ENCODE results near the gene PRDM5. TPM values are rescaled to one million over a fixed set of nuclear protein-coding genes. Genes with fewer than 3 reads are reported as not detected.
A peak's percentile ranks its signal among the peaks of the same experiment; 100 is the strongest.

PRDM5 gene
- total RNA-seq, 1 experiment from 2014 or later, result 8.3 TPM

DNA sequence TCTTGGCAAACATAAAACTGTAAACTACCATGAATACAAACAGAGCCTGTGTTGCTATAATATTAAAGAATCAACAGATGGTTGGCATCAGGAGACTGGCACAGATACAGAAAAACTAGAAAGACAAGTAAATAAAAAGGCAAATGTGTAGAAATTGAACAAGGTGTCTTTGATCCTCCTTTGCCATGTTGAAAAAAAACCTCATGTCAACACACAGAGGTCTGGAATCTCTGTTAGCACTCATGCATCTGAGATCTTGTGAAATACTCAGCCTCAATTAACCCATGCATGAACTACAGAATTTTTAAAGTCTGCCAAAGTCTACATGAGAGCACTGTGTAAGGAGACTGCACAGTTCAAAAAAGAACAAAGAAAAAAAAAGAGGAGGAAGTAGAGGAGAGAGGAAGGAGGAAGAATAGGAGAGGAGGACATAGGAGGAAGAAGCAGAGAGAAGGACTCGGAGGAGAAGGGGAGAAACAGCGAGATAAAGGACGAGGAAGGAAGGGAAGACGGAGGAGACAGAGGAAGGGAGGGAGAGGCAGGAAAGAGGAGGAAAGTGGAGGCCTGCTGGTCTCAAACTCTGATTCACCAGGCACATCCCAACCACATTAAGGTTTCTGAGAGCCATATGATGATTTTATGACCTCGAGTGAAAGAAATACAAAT lies 52.8 kb downstream of the PRDM5 start:
- Mint-ChIP-seq H3K36me3 (ENCODE audit: insufficient read depth, unreplicated experiment) (no peaks in the 10 kb centered on the region), H3K9me3 (ENCODE audit: low read depth, unreplicated experiment) (no peaks in the 10 kb centered on the region), H3K27me3 (ENCODE audit: unreplicated experiment) (no peaks in the 10 kb centered on the region), H3K4me3 (ENCODE audit: low read depth, unreplicated experiment) (no peak overlapping the region), H3K4me1 (ENCODE audit: low read depth, unreplicated experiment) (peaks cover 10% of the 10 kb centered on the region), H3K27ac (ENCODE audit: unreplicated experiment) (peak overlapping the region; percentile 2)
- intact Hi-C loops (cut with micrococcal nuclease; ENCODE audit: unreplicated experiment), result no loop called here
- TF ChIP-seq, protein P1, sequence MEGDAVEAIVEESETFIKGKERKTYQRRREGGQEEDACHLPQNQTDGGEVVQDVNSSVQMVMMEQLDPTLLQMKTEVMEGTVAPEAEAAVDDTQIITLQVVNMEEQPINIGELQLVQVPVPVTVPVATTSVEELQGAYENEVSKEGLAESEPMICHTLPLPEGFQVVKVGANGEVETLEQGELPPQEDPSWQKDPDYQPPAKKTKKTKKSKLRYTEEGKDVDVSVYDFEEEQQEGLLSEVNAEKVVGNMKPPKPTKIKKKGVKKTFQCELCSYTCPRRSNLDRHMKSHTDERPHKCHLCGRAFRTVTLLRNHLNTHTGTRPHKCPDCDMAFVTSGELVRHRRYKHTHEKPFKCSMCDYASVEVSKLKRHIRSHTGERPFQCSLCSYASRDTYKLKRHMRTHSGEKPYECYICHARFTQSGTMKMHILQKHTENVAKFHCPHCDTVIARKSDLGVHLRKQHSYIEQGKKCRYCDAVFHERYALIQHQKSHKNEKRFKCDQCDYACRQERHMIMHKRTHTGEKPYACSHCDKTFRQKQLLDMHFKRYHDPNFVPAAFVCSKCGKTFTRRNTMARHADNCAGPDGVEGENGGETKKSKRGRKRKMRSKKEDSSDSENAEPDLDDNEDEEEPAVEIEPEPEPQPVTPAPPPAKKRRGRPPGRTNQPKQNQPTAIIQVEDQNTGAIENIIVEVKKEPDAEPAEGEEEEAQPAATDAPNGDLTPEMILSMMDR (IDR thresholded peaks at IDR 0.05; ENCODE audit: unreplicated experiment), result no peak
- DNase-seq, result no peak
- no TSS peak for BruUV-seq (replicated peaks)
- CTCF ChIA-PET, result no interaction called here

DNA sequence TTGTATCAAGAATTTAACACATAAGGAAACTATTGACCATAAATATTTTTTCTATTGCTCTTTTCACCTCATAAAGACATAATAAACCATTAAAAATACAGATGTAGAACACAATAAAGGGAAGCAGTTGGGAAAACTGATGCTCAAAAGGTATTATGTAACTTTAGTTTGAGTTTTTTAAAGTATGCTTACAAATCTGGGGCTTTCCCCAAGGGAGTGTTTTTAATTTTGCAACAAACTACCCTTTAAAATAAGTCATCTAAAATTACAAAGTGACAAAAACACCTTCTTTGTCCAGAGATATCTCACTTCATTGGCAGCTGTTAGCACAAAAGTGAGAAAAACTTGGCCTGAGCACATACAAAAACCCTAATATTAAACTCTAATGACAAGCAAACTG lies 55.0 kb downstream of the PRDM5 start:
- CTCF ChIA-PET, result no interaction called here
- H3K4me3 Mint-ChIP-seq (ENCODE audit: low read depth, unreplicated experiment), result no peak overlapping the region
- peaks cover 10% of the 10 kb centered on the region for H3K4me1 Mint-ChIP-seq (ENCODE audit: low read depth, unreplicated experiment)
- TF ChIP-seq, protein P1 (IDR thresholded peaks at IDR 0.05; ENCODE audit: unreplicated experiment), result no peak
- no peak for DNase-seq
- no peaks in the 10 kb centered on the region for H3K27me3 Mint-ChIP-seq (ENCODE audit: unreplicated experiment)
- no peaks in the 10 kb centered on the region for H3K36me3 Mint-ChIP-seq (ENCODE audit: insufficient read depth, unreplicated experiment)
- no peaks in the 10 kb centered on the region for H3K9me3 Mint-ChIP-seq (ENCODE audit: low read depth, unreplicated experiment)
- intact Hi-C loops (cut with micrococcal nuclease; ENCODE audit: unreplicated experiment), result no loop called here
- H3K27ac Mint-ChIP-seq (ENCODE audit: unreplicated experiment), result no peak overlapping the region
- no TSS peak for BruUV-seq (replicated peaks)

DNA sequence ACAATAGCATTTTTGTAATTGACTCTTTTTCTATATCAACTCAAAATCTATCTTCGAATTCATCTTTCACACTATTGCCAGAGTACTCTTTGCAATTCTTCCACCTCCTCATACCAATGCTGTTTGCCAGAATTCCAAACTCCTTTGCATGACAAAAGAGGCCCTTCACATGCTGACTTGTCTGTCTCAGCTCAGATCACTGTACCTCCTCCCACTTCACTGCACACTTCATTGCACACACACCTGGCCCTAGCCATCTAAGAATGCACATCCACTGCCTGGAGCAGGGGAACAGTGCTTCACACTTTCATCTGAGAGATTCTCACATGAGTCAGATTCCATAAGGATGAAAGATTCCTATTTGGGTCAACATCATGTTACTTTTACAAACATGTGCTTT lies 56.5 kb downstream of the PRDM5 start:
- no TSS peak for BruUV-seq (replicated peaks)
- H3K36me3 Mint-ChIP-seq (ENCODE audit: insufficient read depth, unreplicated experiment), result no peaks in the 10 kb centered on the region
- no peak overlapping the region for H3K27ac Mint-ChIP-seq (ENCODE audit: unreplicated experiment)
- no peaks in the 10 kb centered on the region for H3K27me3 Mint-ChIP-seq (ENCODE audit: unreplicated experiment)
- DNase-seq, result no peak
- CTCF ChIA-PET, result no interaction called here
- no peak overlapping the region for H3K4me3 Mint-ChIP-seq (ENCODE audit: low read depth, unreplicated experiment)
- peaks cover 10% of the 10 kb centered on the region for H3K4me1 Mint-ChIP-seq (ENCODE audit: low read depth, unreplicated experiment)
- no peaks in the 10 kb centered on the region for H3K9me3 Mint-ChIP-seq (ENCODE audit: low read depth, unreplicated experiment)
- TF ChIP-seq, protein P1 (IDR thresholded peaks at IDR 0.05; ENCODE audit: unreplicated experiment), result no peak
- intact Hi-C loops (cut with micrococcal nuclease; ENCODE audit: unreplicated experiment), result no loop called here

DNA sequence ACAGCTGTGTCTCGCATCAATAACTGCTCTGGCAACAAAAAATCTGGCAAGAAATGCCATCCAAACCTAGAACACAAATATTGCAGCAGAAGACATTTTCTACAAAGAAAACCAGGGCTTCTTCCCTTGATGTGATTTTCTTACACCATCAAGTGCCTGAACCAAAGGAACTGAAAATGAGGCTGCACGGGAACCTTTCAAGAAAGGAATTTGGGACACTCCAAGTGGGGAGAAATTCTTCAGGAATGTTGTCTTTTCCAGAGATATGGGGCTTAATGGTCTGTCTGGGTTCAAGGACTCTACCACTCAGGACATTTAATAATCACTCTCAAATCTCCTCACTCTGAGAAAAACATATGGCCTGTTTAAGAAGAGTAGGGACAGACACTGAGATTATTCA lies 57.6 kb downstream of the PRDM5 start:
- Mint-ChIP-seq H3K9me3 (ENCODE audit: low read depth, unreplicated experiment) (no peaks in the 10 kb centered on the region), H3K27me3 (ENCODE audit: unreplicated experiment) (no peaks in the 10 kb centered on the region), H3K27ac (ENCODE audit: unreplicated experiment) (no peak overlapping the region), H3K4me1 (ENCODE audit: low read depth, unreplicated experiment) (peaks cover 6% of the 10 kb centered on the region), H3K4me3 (ENCODE audit: low read depth, unreplicated experiment) (no peak overlapping the region), H3K36me3 (ENCODE audit: insufficient read depth, unreplicated experiment) (no peaks in the 10 kb centered on the region)
- CTCF ChIA-PET, result no interaction called here
- TF ChIP-seq, protein P1 (IDR thresholded peaks at IDR 0.05; ENCODE audit: unreplicated experiment), result no peak
- intact Hi-C loops (cut with micrococcal nuclease; ENCODE audit: unreplicated experiment), result no loop called here
- no TSS peak for BruUV-seq (replicated peaks)
- DNase-seq, result no peak
